Kidney (tissue), 14 donors: ENCODE results near the gene CCDC24. TPM values are rescaled to one million over a fixed set of nuclear protein-coding genes. Genes with fewer than 3 reads are reported as not detected.

Experiments used
- DNase-seq, 5 donors: peaks; one replicate each; pipeline ENCODE4 v3.0.0-alpha.2; 2013 to 2020
- FAIRE-seq: peaks from 2 replicates; lab custom pipeline; 2012; peaks lifted over from hg19 to GRCh38; lab: Jason Lieb, UNC
- H3K27ac ChIP-seq, 2 donors: one replicate each; pipeline ENCODE4 v1.7.0; 2013; ENCODE audit warnings: low read depth in 2 of 2, low read length in 2 of 2, inconsistent platforms in 1 of 2
- H3K27me3 ChIP-seq: one replicate; pipeline ENCODE4 v1.7.1; 2013; ENCODE audit warnings: low read length, inconsistent platforms; ENCODE audit not compliant: control insufficient read depth, insufficient read depth
- H3K36me3 ChIP-seq, 3 donors: one replicate each; pipeline versions ENCODE4 v1.7.0 to v1.7.1; 2013; ENCODE audit warnings: low read length in 3 of 3, control low read depth in 1 of 3, inconsistent platforms in 1 of 3; ENCODE audit not compliant: insufficient read depth in 3 of 3, control insufficient read depth in 2 of 3
- H3K4me1 ChIP-seq, 3 donors: one replicate each; pipeline versions ENCODE4 v1.7.0 to v1.7.1; 2013; ENCODE audit warnings: low read length in 3 of 3, inconsistent platforms in 1 of 3, low read depth in 1 of 3; ENCODE audit not compliant: control insufficient read depth in 2 of 3, insufficient read depth in 2 of 3
- H3K4me3 ChIP-seq, 3 donors: one replicate each; pipeline versions ENCODE4 v1.7.0 to v1.8.1; 2013; ENCODE audit warnings: low read length in 3 of 3, control low read depth in 1 of 3, inconsistent platforms in 1 of 3
- H3K9ac ChIP-seq, 3 donors: one replicate each; pipeline versions ENCODE4 v1.7.0 to v1.7.1; 2013; ENCODE audit warnings: low read length in 3 of 3, control low read depth in 1 of 3, inconsistent platforms in 1 of 3
- H3K9me3 ChIP-seq, 3 donors: one replicate each; pipeline versions ENCODE4 v1.7.0 to v1.7.1; 2013; ENCODE audit warnings: low read length in 3 of 3, control low read depth in 1 of 3, inconsistent platforms in 1 of 3; ENCODE audit not compliant: control insufficient read depth in 2 of 3, insufficient read depth in 1 of 3
- intact Hi-C: fragments of 100-400 bp; cut with DNase I; formaldehyde crosslinking; loops from one replicate; pipeline ENCODE4 v1.11.1; 2022
- polyA plus RNA-seq: library from polyadenylated mRNA; stranded (reverse); fragments of 350-450 nt; fragmentation: Illumina TruSeq; extraction: RNeasy Lipid Tissue Mini Kit (QIAGEN cat#74804); gene quantifications from one replicate; pipeline ENCODE4 v1.2.3, GENCODE V29; 2014; ENCODE audit warnings: low read depth, low replicate concordance; ENCODE audit not compliant: insufficient read depth
- total RNA-seq: library from RNA; stranded (reverse); fragmentation: NEBNext Ultra II Directional; extraction: Animal tissue kit (Norgen Biotek cat#: 25700); gene quantifications from one replicate; pipeline ENCODE4 v1.2.1, GENCODE V29; 2021
- TF ChIP-seq, protein P1 (sequence below): IDR thresholded peaks from 3 replicates; pipeline ENCODE4 v1.5.1; 2012; ENCODE audit warnings: mild to moderate bottlenecking, moderate library complexity, borderline replicate concordance; ENCODE audit not compliant: insufficient read depth; ENCODE audit errors: extremely low read depth
- donor health status: control.
- donor health status: control.
- donor health status: control.
- donor health status: control.
- donor health status: control.
- donor health status: DM: yes; HTN: yes; CAD: no.
- donor health status: Normal renal cell carcinoma (clear cell type).

The CCDC24 gene
- total and polyA plus RNA-seq, 2 donors from 2014 or later: 24.3 to 35.6 TPM

DNA sequence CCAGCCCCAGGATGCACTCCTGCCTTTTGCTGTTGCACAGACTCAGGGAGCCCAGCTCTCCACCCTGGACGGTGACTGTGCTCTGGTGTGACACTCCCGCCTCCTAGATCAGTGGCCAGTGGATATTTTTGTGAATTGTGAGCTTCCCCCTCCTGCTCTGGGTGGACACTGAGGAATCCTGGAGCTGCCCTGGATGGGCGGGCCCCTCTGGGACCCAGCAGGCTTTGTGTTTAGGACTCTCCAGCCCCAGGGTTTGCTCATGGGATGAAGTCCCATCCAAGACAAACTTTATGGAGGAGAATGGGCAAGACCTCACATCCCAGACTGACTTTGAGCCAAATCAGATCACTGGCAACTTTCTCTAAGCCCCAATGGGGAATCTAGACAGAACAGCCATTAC, 23.8 kb downstream of the CCDC24 start:
- no peak for FAIRE-seq
- H3K27me3 ChIP-seq: no peaks in the 10 kb centered on the region

DNA sequence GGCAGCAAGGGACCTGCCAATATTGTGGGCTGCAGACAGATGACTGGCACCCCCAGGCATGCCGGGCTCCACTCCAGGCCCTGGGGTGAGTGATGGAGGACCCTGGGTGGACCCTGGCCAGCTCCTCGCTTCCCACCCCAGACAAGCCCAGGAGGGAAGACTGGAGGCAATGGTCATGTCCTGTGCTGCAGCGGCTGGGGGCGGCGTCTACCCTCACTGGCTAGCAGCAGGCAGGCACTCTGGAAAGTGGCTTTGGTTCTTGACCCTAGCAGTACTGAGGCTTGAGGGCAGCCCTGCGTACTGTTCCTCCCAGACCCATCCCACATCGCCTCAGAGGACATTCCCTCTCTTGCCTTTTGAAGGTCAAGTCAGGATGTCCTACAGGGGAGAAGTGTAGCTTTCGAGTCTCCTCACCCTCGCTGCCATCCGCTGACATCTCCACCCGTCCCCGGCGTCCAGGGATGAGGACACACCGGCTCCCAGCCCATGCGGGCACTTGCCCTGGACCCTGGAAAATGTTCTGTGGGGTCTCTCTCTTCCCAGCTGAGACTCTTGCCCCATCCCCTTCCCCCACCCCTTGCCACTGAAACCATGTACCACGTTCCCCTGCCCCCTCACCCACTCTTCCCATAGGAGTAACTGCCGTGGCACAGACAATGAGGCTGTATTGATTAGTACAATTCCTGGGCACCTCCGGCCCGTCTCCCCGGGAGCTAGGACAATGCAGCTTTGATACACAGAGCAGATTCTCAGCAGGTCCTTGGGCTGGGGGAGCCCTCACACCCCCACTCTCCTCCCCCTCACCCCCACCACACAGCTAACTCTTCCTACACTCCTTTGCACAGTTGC, 24.9 kb downstream of the CCDC24 start:
- TF ChIP-seq, protein P1, sequence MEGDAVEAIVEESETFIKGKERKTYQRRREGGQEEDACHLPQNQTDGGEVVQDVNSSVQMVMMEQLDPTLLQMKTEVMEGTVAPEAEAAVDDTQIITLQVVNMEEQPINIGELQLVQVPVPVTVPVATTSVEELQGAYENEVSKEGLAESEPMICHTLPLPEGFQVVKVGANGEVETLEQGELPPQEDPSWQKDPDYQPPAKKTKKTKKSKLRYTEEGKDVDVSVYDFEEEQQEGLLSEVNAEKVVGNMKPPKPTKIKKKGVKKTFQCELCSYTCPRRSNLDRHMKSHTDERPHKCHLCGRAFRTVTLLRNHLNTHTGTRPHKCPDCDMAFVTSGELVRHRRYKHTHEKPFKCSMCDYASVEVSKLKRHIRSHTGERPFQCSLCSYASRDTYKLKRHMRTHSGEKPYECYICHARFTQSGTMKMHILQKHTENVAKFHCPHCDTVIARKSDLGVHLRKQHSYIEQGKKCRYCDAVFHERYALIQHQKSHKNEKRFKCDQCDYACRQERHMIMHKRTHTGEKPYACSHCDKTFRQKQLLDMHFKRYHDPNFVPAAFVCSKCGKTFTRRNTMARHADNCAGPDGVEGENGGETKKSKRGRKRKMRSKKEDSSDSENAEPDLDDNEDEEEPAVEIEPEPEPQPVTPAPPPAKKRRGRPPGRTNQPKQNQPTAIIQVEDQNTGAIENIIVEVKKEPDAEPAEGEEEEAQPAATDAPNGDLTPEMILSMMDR: no peak
- H3K9ac ChIP-seq: no peak overlapping the region
- DNase-seq (no peak), FAIRE-seq (no peak)
- no peaks in the 10 kb centered on the region for H3K36me3 ChIP-seq
- H3K27me3 ChIP-seq: no peaks in the 10 kb centered on the region
- H3K27ac ChIP-seq: no peak overlapping the region
- H3K9me3 ChIP-seq: no peaks in the 10 kb centered on the region
- no peaks in the 10 kb centered on the region for H3K4me1 ChIP-seq
- no peak overlapping the region for H3K4me3 ChIP-seq
- intact Hi-C loops: no loop called here

More for the DNA sequence above, 23.8 kb downstream of the CCDC24 start:
- Histone ChIP-seq H3K27ac (no peak overlapping the region), H3K9ac (no peak overlapping the region), H3K4me3 (no peak overlapping the region), H3K36me3 (no peaks in the 10 kb centered on the region), H3K9me3 (no peaks in the 10 kb centered on the region), H3K4me1 (no peaks in the 10 kb centered on the region)
- DNase-seq: no peak
- intact Hi-C loops: no loop called here
- TF ChIP-seq, protein P1: no peak

DNA sequence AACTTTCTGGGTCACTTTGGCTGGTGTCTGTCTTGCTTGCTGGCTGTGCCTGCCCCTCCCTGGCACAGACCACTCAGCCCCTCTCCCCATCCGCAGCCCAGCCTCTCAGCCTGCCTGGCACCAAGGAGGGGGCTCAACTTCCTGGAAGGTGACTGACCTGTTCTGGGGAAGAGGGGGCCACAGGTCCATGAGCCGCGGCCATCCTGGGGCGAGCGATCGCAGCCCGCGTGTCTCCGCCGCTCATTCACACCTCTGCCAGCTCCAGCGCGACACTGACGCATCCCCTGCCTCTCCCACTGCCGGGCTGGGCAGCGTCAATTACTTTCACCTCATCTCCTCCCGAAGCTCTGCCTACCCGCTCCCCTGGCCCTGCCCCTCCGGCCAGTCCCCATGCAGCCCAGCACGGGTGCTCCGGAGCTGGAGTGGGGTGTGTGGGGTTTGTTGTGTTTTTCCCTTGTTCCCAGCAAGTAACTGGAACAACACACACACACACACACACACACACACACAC, 25.5 kb downstream of the CCDC24 start:
- Histone ChIP-seq H3K4me3 (no peak overlapping the region), H3K27ac (no peak overlapping the region), H3K27me3 (no peaks in the 10 kb centered on the region), H3K36me3 (no peaks in the 10 kb centered on the region), H3K4me1 (no peaks in the 10 kb centered on the region), H3K9me3 (no peaks in the 10 kb centered on the region), H3K9ac (no peak overlapping the region)
- FAIRE-seq: no peak
- TF ChIP-seq, protein P1: no peak
- DNase-seq: no peak
- intact Hi-C loops: no loop called here
